ENCODE results near the gene CENPA.
"Not testable (repeated sequence)": the region's sequence is repeated elsewhere in the genome, so short reads cannot be mapped to it uniquely, and the experiment has no call there.

The CENPA gene
- total RNA-seq: 0.15 to 0.62 (median 0.25) reads per million in 4 donors

- DNase-seq: peak; percentile 86 to 99 (median 93)
Measured at GRCh38 chr2:26785431-26786206, at the start of gene CENPA. Gene CENPA, plus strand, starts transcription at chr2:26786056. Its CDS starts 141 bp downstream, at chr2:26786197.

DNA sequence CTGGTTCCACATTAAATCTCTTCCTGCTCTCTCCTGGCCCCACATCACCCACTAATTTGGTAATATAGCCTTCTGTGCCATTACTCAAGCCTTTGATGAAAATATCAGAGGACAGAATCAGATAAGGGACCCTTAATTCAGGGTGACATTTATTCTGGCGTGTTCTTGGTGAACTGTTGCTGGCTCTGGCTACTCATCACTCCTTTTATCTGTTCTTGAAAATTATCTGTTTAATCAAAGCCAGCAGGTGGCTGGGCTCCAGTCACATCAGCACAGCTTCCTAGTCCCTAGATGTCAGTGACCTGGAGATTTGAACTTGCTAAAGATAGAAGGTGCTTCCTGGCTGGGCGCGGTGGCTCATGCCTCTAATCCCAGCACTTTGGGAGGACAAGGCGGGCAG is 48.6 kb upstream of the CENPA start:
- no peak for DNase-seq

DNA sequence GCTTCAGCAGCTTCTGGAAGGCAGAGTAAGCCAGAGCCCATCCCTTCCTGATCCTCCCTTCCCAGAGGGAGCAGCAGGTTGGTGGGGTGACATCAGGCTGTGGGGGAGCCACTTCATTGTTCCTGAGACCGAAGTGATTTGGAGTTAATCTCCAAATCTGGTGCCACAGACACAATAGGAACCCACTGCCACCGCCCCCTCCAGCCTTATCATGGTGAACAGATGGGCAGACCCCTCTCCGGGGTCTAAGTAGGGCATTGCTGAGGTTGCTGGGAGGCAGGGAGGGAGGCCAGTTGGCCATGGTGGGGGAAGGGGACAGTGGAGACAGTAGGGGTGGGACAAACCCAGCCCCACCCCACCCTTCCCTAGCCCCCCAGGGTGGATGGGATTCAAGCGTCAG is 47.4 kb upstream of the CENPA start:
- DNase-seq: no peak

DNA sequence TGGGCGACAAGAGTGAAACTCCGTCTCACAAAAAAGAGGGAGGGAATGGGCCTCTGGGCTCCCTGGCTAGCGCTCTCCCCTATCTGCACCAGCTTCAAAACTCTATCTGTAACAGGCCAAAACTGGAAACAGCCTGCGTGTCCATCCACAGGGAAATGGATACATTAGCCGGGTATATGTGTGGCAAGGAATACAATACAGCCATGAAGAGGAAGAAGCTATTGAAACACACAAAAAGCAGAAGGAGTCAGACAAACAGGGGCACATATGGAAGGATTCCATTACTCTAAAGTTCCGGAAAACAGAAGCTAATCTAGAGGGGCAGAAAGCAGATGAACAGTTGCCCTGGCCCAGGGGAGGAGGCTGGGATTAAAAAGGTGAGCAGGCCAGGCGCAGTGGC is 46.3 kb upstream of the CENPA start:
- DNase-seq: no peak

DNA sequence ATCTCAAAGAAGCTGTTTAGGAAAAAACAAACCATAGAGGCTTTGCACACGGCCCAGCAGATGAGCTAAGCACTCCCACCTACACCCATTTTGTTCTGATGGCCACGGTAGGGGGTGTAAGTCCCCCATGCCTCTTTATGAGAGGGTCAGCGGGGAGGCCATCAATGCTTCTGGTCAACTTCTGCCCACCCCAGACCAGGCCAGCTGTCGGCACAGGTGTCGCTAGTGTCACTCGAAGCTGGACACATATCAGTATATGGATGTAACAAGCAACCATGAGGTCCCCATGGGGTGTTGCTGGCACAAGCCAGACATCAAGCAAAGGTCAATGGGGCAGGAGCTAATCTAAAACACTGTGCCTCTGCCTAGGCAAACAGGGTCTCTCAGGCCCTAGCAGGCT is 45.5 kb upstream of the CENPA start:
- DNase-seq: no peak

- no peak for DNase-seq
Measured at GRCh38 chr2:26740890-26741302, 45.0 kb upstream of the CENPA start.

- DNase-seq: no peak
Measured at GRCh38 chr2:26742048-26742770, 43.6 kb upstream of the CENPA start.

DNA sequence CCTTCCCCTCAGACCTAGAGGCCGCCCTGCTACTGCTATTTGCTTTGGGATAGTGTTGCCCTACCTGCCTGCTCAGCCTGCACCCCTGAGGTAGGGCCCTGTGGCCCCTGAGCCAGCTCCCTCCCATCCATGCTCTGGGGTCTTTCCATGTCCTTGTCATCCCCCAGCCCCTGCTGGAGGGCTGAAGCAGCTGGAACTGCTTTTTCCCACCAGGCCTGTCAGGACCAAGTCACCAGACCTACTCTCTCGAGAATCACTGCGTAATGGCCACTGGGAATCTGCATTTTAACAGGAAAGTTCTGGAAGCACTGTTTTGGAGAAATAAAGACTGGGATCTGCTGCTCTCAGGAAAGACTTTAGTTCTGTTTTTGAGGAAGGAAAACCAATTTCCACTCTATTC is 42.0 kb upstream of the CENPA start:
- no peak for DNase-seq

DNA sequence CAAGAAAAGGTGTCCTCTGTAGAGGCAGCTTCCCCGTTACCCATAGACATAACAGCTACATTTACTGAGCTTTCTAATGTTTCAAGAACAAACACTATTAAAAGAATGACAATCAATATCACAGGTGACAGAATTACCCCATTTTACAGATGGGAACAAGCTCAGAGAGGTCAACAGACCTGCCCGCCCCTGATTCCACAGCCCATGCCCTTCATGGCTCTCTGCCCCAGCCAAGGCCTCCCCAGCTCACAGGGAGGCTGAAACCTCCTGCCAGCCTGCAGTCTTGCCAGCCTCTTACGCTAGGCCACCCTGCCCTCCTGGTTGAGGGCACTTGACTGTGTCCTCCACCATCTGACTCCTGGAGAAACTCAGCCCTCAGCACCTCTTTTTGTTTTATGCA is 40.9 kb upstream of the CENPA start:
- no peak for DNase-seq

- DNase-seq: peak; percentile 42 to 71 (median 55)
Measured at GRCh38 chr2:26745609-26746327, 40.1 kb upstream of the CENPA start.

- no peak for DNase-seq
Measured at GRCh38 chr2:26746934-26747333, 38.9 kb upstream of the CENPA start.

GRCh38 chr2:26749787-26750420 is 36.0 kb upstream of the CENPA start:
- DNase-seq: not testable (repeated sequence)

- not testable (repeated sequence) for DNase-seq
Measured at GRCh38 chr2:26750467-26750866, 35.4 kb upstream of the CENPA start.

DNA sequence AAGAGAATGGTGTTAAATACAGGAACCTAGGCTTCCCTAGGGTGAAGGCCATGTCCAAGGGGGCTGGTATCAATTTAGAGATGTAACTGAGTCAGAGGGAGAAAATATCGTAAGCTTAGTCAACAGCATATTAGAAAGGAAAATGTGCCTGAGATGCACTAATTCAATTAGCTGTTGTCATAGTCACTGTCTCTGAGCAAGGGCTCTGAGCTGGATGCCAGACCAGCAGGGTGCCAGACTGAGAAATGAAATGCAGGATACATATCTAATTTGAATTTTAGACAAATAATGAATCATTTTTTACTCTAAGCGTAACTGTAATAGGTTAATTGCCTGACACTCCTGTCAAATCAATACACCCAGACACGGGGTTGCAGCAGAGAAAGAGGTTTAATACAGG is 33.2 kb upstream of the CENPA start:
- no peak for DNase-seq

DNA sequence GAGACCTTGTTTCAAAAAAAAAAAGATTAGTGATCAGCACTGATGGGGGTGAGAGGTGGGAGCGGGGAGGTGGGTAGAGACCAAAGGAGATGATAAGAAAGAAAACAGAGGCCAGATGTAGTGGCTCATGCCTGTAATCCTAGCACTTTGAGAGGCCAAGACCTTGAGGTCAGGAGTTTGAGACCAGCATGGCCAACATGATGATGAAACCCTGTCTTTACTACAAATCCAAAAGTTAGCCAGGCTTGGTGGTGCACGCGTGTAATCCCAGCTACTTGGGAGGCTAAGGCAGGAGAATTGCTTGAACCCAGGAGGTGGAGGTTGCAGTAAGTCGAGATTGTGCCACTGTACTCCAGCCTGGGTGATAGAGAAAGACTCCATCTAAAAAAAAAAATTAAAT is 31.3 kb upstream of the CENPA start:
- DNase-seq: no peak

GRCh38 chr2:26754972-26755670 is 30.7 kb upstream of the CENPA start:
- DNase-seq: no peak

- DNase-seq: no peak
Measured at GRCh38 chr2:26756337-26756736, 29.5 kb upstream of the CENPA start.

DNA sequence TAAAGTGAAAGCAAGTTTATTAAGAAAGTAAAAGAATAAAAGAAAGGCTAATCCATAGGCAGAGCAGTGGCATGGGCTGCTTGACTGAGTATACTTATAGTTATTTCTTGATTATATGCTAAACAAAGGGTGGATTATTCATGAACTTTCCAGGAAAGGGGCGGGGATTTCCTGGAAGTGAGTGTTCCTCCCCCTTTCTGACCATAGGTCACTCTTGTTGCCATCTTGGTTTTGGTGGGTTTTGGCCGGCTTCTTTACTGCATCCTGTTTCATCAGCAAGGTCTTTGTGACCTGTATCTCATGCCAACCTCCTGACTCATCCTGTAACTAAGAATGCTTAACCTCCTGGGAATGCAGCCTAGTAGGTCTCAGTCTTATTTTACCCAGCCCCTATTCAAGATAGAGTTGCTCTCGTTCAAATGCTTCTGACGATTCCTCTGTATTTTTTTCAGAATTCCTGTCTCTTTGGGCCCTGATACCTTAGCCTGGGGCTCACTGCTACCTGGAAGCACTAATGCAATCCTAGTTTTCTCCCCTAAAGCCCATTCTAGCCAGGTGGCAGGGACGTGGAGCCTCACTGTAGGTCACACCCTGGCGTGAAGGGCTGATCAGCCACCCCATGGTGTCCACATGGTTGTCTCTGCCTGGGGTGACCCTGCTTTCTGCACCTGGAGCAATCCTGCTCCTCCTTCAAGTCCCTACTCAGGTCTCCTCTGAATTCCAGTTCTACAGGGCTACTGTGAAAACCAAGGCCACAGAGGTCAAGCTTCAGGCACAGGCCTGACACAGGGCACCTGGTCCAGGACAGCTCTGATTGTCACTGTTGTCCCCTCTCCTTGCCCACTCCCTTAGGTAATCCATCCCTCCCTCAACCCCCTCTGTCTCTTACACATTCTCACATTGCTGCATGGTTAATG is 27.7 kb upstream of the CENPA start:
- DNase-seq: peak in 1 of 5 donors; percentile 48

DNA sequence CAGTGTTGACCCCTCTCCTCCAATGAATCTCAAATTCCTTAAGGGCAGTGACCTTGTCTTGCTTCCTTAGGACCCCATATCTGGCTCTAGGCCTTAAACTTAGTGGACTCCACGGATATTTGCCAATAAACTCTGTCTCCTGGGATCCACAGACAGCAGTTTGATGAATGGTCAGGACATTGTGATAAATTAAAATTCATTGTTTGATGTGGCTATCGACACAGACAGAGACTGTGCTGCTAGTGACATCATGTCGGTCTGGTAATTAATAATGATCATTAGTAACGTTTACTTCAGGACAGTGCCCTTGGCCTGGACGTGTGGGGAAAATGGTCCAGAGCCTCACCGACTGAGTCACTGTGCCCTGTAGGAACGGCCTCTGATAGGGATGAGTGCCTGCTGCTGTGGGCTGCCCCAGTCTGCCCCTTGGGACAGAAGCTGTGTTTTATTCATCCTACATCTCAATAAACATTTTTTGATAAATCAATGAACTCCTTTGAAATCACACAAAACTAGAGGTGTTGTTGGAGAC is 27.0 kb upstream of the CENPA start:
- DNase-seq: no peak

DNA sequence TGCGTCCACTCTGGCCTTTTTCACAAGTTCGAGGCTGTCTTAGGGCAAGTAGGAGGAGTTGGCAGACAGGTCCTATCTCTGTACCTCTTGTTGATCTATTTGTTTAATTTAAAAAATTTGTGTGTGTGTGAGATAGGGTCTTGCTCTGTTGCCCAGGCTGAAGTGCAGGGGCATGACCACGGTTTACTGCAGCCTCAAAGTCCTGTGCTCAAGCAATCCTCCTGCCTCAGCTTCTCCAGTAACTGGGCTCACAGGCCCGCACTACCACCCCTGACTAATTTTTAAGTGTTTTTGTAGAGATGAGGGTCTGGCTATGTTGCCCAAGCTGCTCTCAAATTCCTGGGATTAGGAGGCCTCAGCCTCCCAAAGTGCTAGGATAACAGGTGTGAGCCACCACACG is 26.0 kb upstream of the CENPA start:
- no peak for DNase-seq

DNA sequence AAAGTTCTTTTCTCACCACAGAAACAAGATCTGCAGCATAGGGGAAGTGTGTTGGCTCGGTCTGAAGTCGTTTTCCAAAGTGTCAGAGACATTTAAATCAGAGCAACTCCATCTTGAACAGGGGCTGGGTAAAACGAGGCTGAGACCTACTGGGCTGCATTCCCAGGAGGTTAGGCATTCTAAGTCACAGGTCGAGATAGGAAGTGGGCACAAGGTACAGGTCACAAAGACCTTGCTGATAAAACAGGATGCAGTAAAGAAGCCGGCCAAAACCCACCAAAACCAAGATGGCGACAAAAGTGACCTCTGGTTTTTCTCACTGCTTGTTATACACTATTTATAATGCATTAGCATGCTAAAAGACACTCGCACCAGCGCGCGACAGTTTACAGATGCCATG is 24.9 kb upstream of the CENPA start:
- not testable (repeated sequence) for DNase-seq
